Measurements from ENCODE around the gene GRK1.
"Not testable (repeated sequence)": the region's sequence is repeated elsewhere in the genome, so short reads cannot be mapped to it uniquely, and the experiment has no call there.

Gene GRK1

GRCh38 chr13:113745500-113746142 is 78.6 kb downstream of the GRK1 start:
- not testable (repeated sequence) for DNase-seq

GRCh38 chr13:113746143-113746525 is 79.1 kb downstream of the GRK1 start:
- no peak for DNase-seq

- no peak for DNase-seq
These were observed 79.7 kb downstream of the GRK1 start for GRCh38 chr13:113746671-113747070.

- no peak for DNase-seq
These were observed 80.3 kb downstream of the GRK1 start for GRCh38 chr13:113747291-113747833.

GRCh38 chr13:113748101-113748861 is 81.3 kb downstream of the GRK1 start:
- DNase-seq, result no peak

- DNase-seq, result no peak
These were observed 81.9 kb downstream of the GRK1 start for GRCh38 chr13:113748862-113749451.

DNA sequence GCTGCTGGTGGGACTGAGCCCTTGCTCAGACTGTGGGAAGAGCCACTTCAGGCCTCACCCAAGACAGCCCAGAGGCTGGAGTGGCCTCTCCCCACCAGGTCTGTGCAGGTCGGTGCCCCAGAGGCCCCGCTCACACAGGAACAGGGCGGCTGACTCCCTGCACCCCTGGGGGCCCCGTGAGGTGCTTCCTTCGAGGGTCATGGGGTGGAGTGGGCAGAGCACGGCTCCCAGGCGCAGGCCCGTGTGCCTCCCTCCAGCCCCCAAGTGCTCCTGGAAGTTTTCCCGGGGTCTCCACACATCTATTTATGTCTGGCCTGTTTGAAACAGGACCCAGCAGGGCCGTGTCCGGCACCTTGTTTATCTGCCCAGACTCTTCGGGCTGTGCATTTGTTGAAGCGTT is 82.5 kb downstream of the GRK1 start:
- no peak for DNase-seq

GRCh38 chr13:113749967-113750366 is 82.9 kb downstream of the GRK1 start:
- DNase-seq, result no peak

DNA sequence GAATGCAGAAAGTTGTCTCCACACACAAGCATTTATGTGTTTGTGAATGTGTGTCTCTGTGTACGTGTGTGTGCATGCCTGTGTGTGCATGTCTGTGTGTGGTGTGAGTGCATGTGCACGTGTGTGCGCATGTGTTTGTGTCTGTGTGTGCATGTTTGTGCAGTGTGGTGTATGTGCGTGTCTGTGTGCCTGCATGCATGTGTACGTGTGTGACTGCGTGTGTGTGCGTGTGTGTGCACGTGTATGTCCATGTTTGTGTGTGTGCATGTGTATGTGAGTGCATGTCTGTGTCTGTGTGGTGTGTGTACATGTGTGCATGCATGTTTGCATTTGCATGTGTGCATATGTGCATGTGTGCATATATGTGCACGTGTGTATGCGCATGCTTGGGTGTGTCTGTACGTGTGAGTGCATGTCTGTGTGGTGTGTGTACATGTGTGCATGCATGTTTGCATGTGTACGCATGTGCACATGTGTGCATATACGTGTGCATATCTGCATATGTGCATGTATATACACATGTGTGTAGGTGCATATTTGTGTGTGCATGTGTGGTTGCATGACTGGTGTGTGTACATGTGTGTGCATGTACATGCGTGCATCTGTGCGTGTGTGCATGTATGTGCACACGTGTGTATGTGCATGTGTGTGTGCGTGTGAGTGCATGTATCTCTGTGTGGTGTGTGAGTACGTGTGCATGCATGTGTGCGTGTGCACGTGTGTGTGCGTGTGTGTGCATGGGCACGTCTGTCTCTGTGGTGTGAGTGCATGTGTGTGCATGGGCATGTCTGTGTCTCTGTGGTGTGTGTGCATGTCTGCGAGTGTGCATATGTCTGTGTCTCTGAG is 83.8 kb downstream of the GRK1 start:
- no peak for DNase-seq

DNA sequence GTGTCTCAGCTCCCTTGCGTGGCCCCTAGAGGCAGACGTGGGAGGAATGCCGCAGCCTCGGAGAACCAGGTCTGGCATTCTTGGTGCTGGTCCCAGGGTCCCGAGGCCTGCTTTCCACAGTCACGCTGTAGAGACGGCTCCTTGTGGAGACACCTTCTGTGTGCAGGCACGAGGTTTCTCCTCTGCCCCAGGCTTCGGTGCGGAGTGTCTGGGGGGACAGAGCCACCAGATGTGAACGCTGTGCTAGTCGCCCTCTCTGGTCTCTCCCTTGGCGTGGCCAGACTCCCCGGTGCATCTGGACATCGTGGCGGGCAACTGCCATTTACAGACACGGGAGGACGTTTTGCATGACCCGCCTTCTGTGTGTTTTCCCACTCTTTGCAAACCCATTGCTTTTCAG is 84.5 kb downstream of the GRK1 start:
- DNase-seq, result no peak

- not testable (repeated sequence) for DNase-seq
These were observed 85.4 kb downstream of the GRK1 start for GRCh38 chr13:113752211-113752986.

DNA sequence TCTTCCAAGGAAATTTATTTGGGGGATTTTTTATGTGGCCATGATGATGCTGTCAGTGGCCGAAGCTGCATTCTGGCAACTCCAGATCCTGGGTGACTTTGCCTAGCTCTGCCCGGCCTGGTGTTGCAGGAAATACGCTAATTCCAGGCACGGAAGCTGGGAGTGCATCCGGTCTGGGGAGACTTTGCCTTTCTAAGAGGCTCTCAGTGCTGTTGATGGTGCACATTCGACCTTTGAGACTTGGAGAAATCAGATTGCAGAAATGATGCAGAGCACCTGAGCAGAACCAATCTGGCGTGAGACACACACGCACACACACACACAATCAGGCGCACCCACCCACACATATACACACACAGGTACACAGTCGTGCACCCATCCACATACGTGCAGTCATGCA is 86.2 kb downstream of the GRK1 start:
- DNase-seq, result no peak

- no peak for DNase-seq
These were observed 87.2 kb downstream of the GRK1 start for GRCh38 chr13:113754242-113754641.

DNA sequence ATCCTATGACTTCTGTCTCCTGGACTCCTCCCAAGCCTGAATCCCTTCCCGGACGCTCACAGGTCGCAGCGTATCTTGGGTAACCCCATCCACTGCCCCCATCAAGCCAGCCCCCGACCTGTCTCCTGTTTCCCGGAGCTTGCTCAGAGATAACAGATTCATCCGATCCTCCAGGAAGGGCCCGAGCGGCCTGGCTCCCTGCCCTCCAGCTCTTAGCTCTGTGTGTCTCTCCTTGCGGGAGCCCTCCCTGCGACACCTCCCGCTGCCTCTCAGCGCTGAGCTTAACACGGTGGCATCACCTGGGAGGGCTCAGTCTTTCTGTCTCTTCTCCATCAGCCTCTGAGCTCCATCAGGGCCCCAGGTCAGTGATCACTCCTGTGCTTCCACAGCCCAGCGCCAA is 87.7 kb downstream of the GRK1 start:
- DNase-seq, result no peak

DNA sequence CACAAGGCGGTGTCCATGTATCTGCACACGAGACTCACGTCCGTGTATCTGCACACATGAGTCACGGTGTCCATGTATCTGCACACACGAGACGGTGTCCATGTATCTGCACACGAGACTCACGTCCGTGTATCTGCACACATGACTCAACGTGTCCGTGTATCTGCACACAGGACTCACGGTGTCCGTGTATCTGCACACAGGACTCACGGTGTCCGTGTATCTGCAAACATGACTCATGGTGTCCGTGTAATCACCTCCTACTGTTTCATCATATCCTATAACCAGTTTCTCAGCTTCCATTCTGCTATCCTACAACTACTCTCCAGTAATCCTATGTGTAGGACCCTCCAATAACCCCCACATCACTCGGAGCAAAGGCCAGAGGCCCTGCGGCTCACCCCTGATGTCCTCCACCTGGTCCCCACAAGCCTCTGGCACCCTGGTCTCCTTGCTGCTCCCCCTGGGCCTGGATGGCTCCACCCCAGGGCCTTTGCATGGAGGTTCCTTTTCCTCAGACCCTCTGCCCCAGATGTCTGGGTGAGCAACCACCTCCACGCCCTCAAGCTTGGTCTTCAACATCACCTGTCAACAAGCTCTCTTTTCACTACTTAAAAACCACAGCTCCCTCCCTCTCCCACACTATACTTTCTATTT is 89.5 kb downstream of the GRK1 start:
- DNase-seq, result no peak

DNA sequence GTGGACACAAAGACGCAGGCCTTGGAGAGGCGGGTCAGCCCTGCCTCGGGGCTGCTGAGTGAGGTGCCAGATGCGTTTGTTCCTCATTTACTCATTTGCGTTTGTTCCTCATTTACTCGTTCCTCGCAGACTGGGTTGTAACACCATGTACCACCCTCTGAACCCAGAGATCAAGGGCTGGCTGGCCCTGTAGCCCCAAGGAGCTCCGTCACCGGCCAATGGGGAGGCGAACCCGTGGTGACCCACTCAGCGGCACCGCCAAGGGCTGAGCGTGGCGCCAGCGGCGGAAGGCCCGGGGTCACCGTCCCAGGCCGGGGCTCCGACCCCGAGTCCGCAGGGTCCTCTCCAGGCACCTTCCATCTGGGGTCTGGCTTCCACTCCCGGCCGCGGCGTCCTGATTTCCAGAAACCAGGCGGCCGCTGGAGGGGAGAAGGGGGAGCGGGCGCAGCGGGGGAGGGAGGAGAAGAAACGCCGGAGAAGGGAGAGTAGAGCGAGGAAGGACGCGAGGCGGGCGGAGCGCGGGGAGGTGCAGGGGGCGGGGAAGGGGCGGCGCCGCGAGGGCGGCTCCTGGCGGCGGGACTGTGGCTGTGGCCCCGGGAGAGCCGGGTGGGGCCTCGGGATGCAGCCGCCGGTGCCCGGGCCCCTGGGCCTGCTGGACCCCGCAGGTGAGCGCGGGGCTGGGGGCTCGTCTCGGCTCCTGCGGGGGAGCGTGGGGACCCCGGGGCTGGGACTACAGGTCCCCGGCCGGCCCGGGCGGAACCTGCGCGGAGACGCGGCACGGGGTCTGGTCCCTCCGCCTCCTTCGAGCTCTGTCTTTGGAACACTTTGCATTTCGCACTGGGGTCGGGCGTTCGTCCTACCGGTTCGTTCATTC is 91.9 kb downstream of the GRK1 start, which contains the start of gene TMEM255B:
Gene TMEM255B (plus strand): TSS at position 576 of the 874 bp plus-strand sequence. CDS start 44 bp downstream, at position 620.
- DNase-seq, result peak; percentile 37

- DNase-seq, result no peak
These were observed 92.6 kb downstream of the GRK1 start for GRCh38 chr13:113759525-113760137.

DNA sequence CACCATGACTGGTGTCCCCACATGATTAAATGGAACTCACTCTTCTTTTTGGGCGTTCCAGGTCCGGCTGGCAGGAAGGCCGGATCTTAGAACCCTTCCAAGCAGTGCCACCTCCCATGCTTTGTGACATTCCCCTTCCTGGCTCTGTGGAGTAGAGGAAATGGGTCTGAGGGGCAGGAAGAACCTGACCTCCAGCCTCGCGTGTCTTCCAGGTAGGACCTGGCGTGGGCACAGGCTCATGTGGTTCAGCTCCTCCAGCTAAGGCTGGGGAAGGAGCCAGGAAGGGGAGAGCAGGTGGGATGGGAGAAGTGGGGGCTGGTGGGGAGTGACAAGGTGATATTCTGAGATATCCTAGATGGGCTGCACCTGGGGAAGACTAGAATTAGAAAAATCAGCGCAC is 94.1 kb downstream of the GRK1 start:
- no peak for DNase-seq

DNA sequence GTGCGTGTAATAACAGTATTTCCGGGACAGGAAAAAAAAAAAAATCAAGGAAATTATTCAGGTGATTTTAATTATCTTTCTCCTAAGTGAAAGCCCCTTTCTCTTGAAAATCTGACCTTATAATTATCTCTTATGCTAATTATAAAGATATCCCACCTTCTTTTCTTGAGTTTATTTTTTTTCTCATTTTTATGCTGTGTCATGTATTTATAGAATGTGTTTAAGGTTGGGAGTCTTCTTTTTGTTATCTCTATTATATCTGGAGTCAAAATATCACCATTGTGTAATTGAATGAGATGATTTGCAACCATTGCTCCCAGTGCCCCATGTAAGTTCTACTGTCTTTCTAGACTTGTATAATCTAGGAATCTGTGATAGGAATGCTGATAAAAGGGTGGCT is 95.1 kb downstream of the GRK1 start:
- no peak for DNase-seq

DNA sequence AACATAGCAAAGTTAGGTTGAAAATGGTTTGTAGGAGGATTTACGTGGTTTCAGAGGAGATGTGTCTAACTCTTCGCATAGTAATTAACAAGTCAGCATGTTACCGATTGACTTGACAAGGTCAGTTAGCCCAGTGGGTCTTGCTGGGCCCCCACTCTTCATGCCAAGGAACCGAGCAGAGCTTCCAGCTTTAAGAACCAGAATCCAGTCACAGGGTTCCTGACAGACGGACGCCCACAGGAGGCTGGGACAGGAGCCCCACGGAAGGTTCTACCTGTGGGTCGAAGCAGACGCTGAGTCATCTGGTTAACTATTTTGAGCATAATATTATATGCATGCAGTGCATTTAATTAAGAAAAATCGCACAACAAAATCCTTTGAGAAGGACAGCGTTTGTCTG is 95.5 kb downstream of the GRK1 start:
- no peak for DNase-seq

Data from GOT3 (cell line).